HG02571 (cell line): Measurements from ENCODE around the gene CACNA1I.

ENCODE experiments used
- ATAC-seq: cut with Tn5 transposase; IDR thresholded peaks from one replicate; pipeline ENCODE4 v1.9.1; 2021; ENCODE audit warnings: mild to moderate bottlenecking, moderate library complexity; ENCODE audit not compliant: unreplicated experiment

CACNA1I gene

DNA sequence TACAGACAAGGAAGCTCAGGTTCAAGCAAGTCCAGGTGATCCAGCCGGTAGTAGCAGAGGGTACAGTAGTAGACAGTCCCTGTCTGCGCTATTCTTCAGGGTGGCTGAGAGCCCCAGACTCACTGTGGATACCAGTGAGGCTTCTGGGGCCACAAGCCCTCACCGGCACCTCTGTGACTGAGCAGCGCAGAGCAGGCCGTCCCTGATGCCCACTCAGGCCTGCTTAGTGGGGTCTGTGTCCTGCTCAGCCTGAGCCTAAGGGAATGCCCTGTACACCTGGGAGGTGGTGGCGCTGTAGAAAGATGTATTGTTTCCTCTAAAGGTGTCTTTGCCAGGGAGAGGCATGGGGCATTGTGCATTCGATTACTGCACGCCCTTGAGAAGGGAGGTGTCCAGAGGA lies 143.8 kb downstream of the CACNA1I start:
- no peak for ATAC-seq

DNA sequence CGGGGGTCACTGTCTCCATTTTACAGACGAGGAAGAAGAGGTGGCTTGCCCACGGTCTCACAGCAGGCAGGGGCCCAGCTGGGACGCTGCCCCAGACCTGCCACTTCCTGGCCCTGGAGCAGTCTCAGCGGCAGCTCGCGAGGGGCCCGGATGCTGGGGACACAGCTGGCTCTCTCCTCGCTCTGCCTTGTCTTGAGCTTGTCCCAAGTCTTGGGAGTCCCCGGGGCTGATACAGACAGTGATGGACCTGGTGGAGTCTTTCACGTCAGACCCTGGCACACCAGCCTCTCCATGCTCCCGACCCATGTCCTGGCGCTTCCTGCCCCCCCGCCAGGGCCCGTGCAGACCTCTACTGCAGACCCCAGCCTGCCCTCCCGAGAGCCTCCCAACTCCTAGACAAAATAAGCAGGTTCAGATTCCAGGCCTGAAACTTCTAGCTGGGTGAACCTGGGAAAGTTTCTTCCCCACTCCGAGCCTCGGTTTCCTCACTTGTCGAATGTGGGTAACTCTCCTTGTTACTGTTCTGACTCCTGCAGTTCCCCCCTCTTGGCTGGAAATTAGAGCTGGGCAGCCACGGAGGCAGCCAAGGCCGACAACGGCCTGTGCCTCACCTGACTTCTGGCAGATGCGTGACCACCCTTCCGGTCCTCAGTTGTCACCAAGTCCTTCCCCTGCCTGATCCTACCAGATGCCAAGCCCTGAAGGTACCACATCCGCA lies 145.4 kb downstream of the CACNA1I start:
- no peak for ATAC-seq

GRCh38 chr22:39716534-39716933 lies 146.0 kb downstream of the CACNA1I start:
- no peak for ATAC-seq

GRCh38 chr22:39717099-39717498 lies 146.5 kb downstream of the CACNA1I start:
- ATAC-seq: no peak

GRCh38 chr22:39718206-39718605 lies 147.7 kb downstream of the CACNA1I start:
- ATAC-seq: no peak

DNA sequence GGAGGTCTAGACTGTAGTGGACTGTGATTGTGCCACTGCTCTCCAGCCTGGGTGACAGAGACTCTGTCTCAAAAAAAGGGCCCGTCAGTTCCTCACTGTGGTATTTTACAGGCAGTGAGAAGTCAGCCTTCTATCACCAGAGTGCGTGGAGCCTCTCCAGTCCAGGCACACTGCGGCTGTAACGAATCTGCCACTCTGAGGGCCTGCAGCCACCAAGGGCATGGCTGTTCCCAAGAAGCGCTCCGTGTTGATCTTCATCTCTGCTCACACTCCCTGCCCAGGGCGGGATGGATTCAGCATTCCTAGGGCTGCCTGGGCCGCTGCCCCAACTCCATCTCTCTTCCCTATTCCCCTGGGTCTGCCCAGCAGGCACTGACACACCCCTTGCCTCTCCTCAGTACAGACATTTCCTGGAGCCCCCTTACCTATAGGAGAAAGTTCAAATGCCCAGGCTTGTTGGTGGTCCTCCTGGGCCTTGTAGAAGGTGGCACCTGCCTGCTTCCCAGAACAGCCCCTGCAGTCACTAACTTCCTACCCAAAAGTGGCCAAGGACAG lies 148.4 kb downstream of the CACNA1I start:
- no peak for ATAC-seq

- no peak for ATAC-seq
Observed at GRCh38 chr22:39719559-39720450, 149.3 kb downstream of the CACNA1I start.

DNA sequence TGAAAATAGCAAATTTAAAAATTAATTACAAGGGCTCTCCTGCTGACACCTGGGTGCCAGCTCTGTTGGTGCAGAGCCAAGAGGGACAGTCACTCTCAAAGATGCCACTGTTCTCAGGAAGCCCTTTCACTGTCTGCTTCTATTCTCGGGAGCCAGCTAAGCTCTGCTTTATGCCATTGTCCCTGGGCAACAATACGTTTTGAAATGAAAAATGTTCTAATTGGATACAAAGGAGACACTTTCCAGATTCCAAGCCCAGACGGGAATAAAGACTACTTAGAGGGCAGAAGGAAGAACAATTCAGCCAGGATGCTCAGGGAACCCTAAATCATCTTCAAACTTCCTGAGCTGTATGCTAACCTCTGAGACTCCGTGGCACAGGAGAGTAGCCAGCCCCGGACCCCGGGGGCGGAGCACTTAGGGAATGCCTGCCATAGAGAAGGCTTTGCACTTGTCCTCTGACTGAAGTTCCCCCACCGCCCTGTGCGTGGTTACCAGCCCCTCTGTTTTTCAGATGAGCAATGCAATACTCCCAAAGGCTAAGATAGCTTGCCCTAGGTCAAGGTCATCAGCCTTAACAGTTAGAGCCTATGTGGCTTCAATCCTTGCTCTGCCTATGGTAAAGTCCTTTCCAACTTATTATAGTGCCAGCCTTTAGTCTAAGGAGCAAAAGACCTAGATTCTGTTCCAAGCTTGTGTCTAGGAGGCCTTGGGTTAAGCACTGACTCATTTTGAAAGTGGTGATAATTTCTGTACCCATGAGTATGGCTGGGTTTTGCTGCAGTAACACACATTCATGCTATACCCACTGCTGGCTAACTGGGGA lies 150.9 kb downstream of the CACNA1I start:
- no peak for ATAC-seq

DNA sequence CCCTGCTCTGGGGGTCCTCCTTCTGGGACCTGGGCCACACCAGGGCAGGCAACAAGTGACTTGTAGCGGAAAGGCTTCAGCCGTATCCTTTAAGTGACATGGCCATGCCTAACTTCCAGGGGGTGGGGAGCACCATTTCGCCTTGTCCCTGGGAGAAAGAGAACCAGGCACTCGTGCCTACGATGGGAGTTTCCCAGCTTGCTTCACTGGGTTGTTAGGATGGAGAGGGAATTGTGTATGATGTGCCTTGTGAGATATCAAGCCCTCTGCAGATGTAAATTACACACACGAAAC lies 151.4 kb downstream of the CACNA1I start:
- no peak for ATAC-seq

DNA sequence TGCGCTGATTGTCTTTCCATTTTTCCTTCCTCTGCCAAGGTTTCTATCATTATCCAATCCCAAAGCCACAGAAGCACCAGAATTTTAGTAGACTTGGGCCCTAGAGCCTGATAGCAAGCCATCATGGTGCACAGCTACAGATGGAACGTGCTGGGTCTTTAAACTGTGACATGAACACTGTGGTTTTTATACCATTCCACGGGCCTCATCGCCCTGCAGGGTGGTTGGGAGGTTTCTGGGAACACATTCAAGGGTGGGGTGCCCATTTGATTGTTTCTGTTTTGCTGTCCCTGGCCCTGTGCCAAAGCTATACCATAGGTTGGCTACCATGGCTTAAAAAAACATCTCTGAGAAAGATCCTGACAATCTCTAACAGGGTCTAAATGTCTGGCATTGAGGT lies 151.9 kb downstream of the CACNA1I start:
- ATAC-seq: no peak

DNA sequence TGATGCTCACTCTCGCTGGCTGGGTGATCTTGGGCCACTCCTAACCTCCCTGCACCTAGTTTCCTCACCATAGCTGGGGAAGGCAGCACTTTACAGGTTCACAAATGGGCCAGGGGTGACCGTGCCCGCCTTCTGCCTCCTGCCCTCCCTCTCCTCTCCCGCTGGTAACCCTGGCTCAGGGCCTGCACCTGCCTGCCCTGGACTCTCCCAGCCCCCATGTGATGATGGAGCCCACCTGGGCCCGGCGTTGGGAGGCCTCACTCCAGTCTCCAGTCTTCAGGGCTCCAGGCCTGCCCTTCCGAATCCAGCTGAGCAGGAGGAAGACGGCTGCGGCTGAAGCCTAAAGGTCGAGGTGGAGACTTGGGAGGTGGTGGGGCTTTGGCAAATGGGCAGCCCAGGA lies 152.9 kb downstream of the CACNA1I start:
- ATAC-seq: no peak

- no peak for ATAC-seq
Observed at GRCh38 chr22:39723899-39724351, 153.4 kb downstream of the CACNA1I start.

DNA sequence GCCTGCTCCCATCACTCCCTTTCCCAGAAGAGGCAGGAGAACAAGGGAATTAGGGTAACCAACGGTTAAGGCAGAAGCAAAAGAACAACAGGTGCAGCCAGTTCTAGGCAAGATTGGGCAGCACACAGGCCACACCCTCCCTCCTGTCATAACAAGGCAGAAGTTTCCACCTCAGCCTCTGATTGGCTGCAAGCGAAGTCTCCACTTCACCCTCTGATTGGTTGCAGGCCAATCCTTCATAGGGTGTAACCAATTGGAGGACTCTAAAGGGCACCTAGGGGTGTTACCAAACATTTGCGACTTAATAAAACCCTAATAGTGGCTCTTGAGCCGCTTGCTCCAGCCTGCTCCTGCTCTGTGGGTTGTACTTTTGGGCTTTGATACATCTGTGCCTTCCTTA lies 153.8 kb downstream of the CACNA1I start:
- no peak for ATAC-seq

- ATAC-seq: no peak
Observed at GRCh38 chr22:39724857-39725256, 154.3 kb downstream of the CACNA1I start.

DNA sequence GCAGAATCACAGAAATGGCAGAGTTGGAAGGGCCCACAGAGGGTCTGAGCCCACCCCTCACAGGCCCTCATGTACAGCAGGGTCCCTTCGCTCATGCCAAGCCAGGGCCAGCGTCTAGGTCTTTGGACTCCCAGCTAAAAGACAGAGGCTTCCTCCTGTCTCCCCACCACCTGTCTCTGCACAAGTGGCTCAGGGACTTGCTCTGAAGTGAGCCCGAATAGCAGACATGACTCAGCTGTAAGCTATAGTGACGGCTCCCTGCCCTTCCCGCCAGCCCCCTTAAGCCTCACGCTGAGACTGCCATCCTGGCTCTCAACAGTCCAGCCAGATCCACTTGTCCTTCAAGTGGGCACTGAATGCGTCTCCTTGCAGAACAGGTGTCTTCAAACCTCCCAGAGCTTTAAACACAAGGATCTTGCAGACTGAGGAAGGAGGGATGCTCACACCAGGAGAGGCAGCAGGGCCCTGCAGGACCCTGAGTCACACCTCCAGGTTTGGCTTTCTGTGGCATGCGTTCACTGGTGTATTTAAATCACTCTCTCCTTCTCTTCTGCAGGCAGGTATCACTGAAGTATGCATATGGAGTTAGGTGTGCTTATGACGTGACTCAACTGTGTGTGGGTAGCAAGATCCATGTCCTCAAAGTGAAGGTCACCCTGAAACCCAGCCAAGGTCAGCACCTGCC lies 154.9 kb downstream of the CACNA1I start:
- no peak for ATAC-seq

- no peak for ATAC-seq
Observed at GRCh38 chr22:39727541-39727940, 157.0 kb downstream of the CACNA1I start.

DNA sequence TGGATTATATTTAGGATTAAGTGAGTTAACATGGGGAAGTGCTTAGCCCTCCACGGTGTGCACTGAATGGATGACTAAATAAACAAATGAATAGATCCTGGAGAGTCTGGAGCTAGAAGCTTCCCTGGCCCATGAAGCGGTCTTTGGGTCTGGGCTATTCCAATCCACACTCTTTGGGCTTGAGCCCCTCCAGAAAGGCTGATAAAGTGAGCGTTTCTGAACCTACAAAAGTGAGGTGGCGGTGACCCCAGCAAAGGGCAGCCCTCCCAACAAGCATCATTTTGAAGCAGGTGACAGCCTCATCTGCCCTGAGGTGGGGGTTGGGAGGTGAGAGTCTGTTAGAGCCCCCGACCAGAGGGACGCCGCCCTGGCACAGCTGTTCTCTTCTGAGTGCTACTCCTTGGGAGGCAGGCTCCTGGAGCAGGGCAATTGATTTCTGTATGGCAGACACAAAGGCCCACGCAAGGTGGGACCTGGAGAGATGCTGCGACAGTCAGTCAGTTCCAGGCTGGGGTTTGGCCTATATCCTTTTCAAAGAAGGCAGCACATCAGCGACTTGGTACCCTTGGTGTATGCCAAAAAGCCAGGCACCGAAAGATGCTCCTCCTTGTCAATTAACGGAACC lies 157.8 kb downstream of the CACNA1I start:
- no peak for ATAC-seq

- no peak for ATAC-seq
Observed at GRCh38 chr22:39729141-39729934, 158.8 kb downstream of the CACNA1I start.

DNA sequence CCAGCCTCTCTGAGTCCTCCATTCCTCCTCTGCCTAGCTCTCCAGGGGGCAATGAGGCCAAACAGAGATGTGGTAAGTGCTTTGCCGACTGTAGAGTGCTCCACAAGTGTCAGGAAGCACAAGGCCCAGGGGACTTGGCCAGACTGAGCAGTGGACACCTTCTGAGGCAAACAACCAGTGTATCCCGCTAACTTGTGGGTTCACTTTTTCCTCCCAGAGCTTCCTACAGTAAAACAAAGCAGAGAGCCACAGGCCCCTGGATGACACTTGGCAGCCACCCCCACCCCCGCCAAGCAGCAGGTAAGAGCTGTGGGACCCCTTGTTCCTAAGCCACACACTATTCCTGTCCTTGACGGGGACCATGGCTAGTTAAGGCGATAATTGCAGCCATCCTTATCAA lies 160.9 kb downstream of the CACNA1I start:
- ATAC-seq: no peak
